Neural cell (in vitro differentiated cells): ENCODE results near the gene SPC24. TPM values are rescaled to one million over a fixed set of nuclear protein-coding genes. Genes with fewer than 3 reads are reported as not detected.

Experiments
- H2AFZ ChIP-seq: fragments of 200-600, 300-800 bp; sonication (generic), shearing (Covaris generic); 2 replicates; pipeline ENCODE4 v1.6.0; 2014; ENCODE audit warnings: low read depth, mild to moderate bottlenecking, antibody characterized with exemption, low read length, moderate library complexity
- H3F3A ChIP-seq: fragments of 200-600 bp; shearing (Covaris generic); 2 replicates; pipeline ENCODE4 v1.6.1; 2016; ENCODE audit warnings: mild to moderate bottlenecking, moderate library complexity, mixed read lengths, antibody characterized with exemption, low read length; ENCODE audit not compliant: insufficient read depth, poor library complexity, severe bottlenecking
- H3K27ac ChIP-seq: fragments of 200-600, 300-800 bp; sonication (generic), shearing (Covaris generic); 2 replicates; pipeline ENCODE4 v1.5.1; 2014; ENCODE audit warnings: mild to moderate bottlenecking, low read length, moderate library complexity
- H3K27me3 ChIP-seq: fragments of 300-800, 200-600 bp; sonication (generic), shearing (Covaris generic); 2 replicates; pipeline ENCODE4 v1.6.0; 2014; ENCODE audit warnings: mild to moderate bottlenecking, low read depth, low read length, moderate library complexity; ENCODE audit not compliant: insufficient read depth
- H3K36me3 ChIP-seq: fragments of 300-800, 200-600 bp; sonication (generic), shearing (Covaris generic); 2 replicates; pipeline ENCODE4 v1.5.1; 2014; ENCODE audit warnings: mild to moderate bottlenecking, antibody characterized with exemption, low read length, moderate library complexity; ENCODE audit not compliant: insufficient read depth
- H3K4me2 ChIP-seq: fragments of 300-800, 200-600 bp; sonication (generic), shearing (Covaris generic); 2 replicates; pipeline ENCODE4 v1.6.0; 2014; ENCODE audit warnings: mild to moderate bottlenecking, low read length
- H3K4me3 ChIP-seq: fragments of 300-800, 200-600 bp; sonication (generic), shearing (Covaris generic); 2 replicates; pipeline ENCODE4 v1.5.1; 2014; ENCODE audit warnings: mild to moderate bottlenecking, low read length, moderate library complexity
- H3K79me2 ChIP-seq: fragments of 200-600 bp; shearing (Covaris generic); replicated peaks from 2 replicates; pipeline ENCODE4 v1.6.0; 2014; ENCODE audit warnings: mild to moderate bottlenecking, low read length, moderate library complexity; ENCODE audit not compliant: insufficient read depth
- H3K9ac ChIP-seq: fragments of 300-800, 200-600 bp; sonication (generic), shearing (Covaris generic); 2 replicates; pipeline ENCODE4 v1.6.1; 2016; ENCODE audit warnings: mild to moderate bottlenecking, low read length, mixed read lengths
- H3K9me2 ChIP-seq: fragments of 200-600 bp; shearing (Covaris generic); 2 replicates; pipeline ENCODE4 v1.6.1; 2016; ENCODE audit warnings: mild to moderate bottlenecking, low read length, mixed read lengths; ENCODE audit not compliant: insufficient read depth
- H3K9me3 ChIP-seq: fragments of 200-600, 300-800 bp; sonication (generic), shearing (Covaris generic); 2 replicates; pipeline ENCODE4 v1.6.1; 2016; ENCODE audit warnings: mild to moderate bottlenecking, mixed run types, low read length, moderate library complexity, mixed read lengths
- H4K20me1 ChIP-seq: fragments of 200-600 bp; shearing (Covaris generic); 2 replicates; pipeline ENCODE4 v1.6.1; 2016; ENCODE audit warnings: mild to moderate bottlenecking, mixed run types; ENCODE audit not compliant: insufficient read depth
- CTCF ChIP-seq: fragments of 450-650 bp; IDR thresholded peaks from 2 replicates; pipeline ENCODE4 v1.5.1; 2014; ENCODE audit warnings: antibody characterized with exemption, mild to moderate bottlenecking, moderate library complexity; ENCODE audit not compliant: poor library complexity, severe bottlenecking
- EP300 ChIP-seq: fragments of 450-650 bp; conservative IDR thresholded peaks from 2 replicates; pipeline ENCODE4 v1.6.1; 2014; ENCODE audit warnings: antibody characterized with exemption, mild to moderate bottlenecking, moderate library complexity; ENCODE audit not compliant: poor library complexity, severe bottlenecking
- EZH2 ChIP-seq: fragments of 200-600, 300-800 bp; shearing (Covaris generic), sonication (generic); IDR thresholded peaks from 2 replicates; pipeline ENCODE4 v1.6.1; 2014; ENCODE audit warnings: antibody characterized with exemption, low read length, borderline replicate concordance, mild to moderate bottlenecking; ENCODE audit not compliant: insufficient read depth, poor library complexity, severe bottlenecking
- MXI1 ChIP-seq: fragments of 450-650 bp; conservative IDR thresholded peaks from 2 replicates; pipeline ENCODE4 v1.6.1; 2014; ENCODE audit warnings: antibody characterized with exemption, mild to moderate bottlenecking; ENCODE audit not compliant: poor library complexity, severe bottlenecking
- POLR2AphosphoS5 ChIP-seq: IDR thresholded peaks from 2 replicates; pipeline ENCODE4 v1.6.1; 2012
- RAD21 ChIP-seq: fragments of 450-650 bp; conservative IDR thresholded peaks from 2 replicates; pipeline ENCODE4 v1.6.1; 2014; ENCODE audit warnings: antibody characterized with exemption, mild to moderate bottlenecking, moderate library complexity
- REST ChIP-seq: IDR thresholded peaks from 2 replicates; pipeline ENCODE4 v1.6.1; 2012; ENCODE audit warnings: borderline replicate concordance
- SMC3 ChIP-seq: fragments of 450-650 bp; conservative IDR thresholded peaks from 2 replicates; pipeline ENCODE4 v1.6.1; 2014; ENCODE audit warnings: antibody characterized with exemption, mild to moderate bottlenecking, moderate library complexity; ENCODE audit not compliant: poor library complexity
- TAF1 ChIP-seq: IDR thresholded peaks from 2 replicates; pipeline ENCODE4 v1.6.1; 2012; ENCODE audit warnings: low read depth
- polyA minus RNA-seq: library from RNA; depleted of rRNA, polyadenylated mRNA; stranded (reverse); fragments of >200 nt; gene quantifications from 2 replicates; pipeline ENCODE4 v1.2.3, GENCODE V29; 2014
- polyA plus RNA-seq: library from polyadenylated mRNA; depleted of rRNA; stranded (reverse); fragments of >200 nt; gene quantifications from 2 replicates; pipeline ENCODE4 v1.2.3, GENCODE V29; 2014

Gene SPC24
- polyA plus RNA-seq: 0.40 and 2.5 TPM in 2 replicates
- polyA minus RNA-seq: 1.7 and 2.2 TPM in 2 replicates

GRCh38 chr19:11155373-11156120, at the start of gene SPC24:
SPC24 (minus strand) TSS chr19:11155782; CDS start chr19:11155776, 6 bp downstream.
- no peaks in the 10 kb centered on the region for H3K36me3 ChIP-seq
- H3K9me2 ChIP-seq: no peaks in the 10 kb centered on the region
- H3K9me3 ChIP-seq: no peaks in the 10 kb centered on the region
- peak within 1 kb of the TSS; percentile 54 for H3K27ac ChIP-seq
- H3K27me3 ChIP-seq: no peaks in the 10 kb centered on the region
- peaks cover 4% of the 10 kb centered on the region for H3K79me2 ChIP-seq
- peak within 1 kb of the TSS; percentile 48 for H3K4me2 ChIP-seq
- TF ChIP-seq EP300 (no peak), SMC3 (peak; percentile 47), REST (no peak), EZH2 (no peak), POLR2AphosphoS5 (peak; percentile 24), RAD21 (peak; percentile 30), MXI1 (peak; percentile 98), TAF1 (no peak), CTCF (peak; percentile 52)
- no peaks in the 10 kb centered on the region for H4K20me1 ChIP-seq
- peak within 1 kb of the TSS; percentile 46 for H3K9ac ChIP-seq
- no peaks in the 10 kb centered on the region for H3F3A ChIP-seq
- peak within 1 kb of the TSS; percentile 31 for H2AFZ ChIP-seq
- H3K4me3 ChIP-seq: peak within 1 kb of the TSS; percentile 81

- H4K20me1 ChIP-seq: no peaks in the 10 kb centered on the region
- H2AFZ ChIP-seq: no peak overlapping the region
- no peaks in the 10 kb centered on the region for H3K79me2 ChIP-seq
- no peak overlapping the region for H3K27ac ChIP-seq
- no peaks in the 10 kb centered on the region for H3K9me3 ChIP-seq
- no peaks in the 10 kb centered on the region for H3K9me2 ChIP-seq
- no peaks in the 10 kb centered on the region for H3F3A ChIP-seq
- H3K4me3 ChIP-seq: no peak overlapping the region
- H3K36me3 ChIP-seq: no peaks in the 10 kb centered on the region
- H3K9ac ChIP-seq: no peak overlapping the region
- no peak overlapping the region for H3K4me2 ChIP-seq
- no peak for TF ChIP-seq REST
- TF ChIP-seq RAD21: no peak
- no peak for TF ChIP-seq CTCF
- no peak for TF ChIP-seq POLR2AphosphoS5
- TF ChIP-seq EZH2: no peak
- no peak for TF ChIP-seq EP300
- TF ChIP-seq TAF1: no peak
- no peak for TF ChIP-seq SMC3
- no peak for TF ChIP-seq MXI1
- H3K27me3 ChIP-seq: no peaks in the 10 kb centered on the region
Observed at GRCh38 chr19:11204943-11205349, 49.4 kb upstream of the SPC24 start.
